ENCODE measurements around the gene PRICKLE1.

DNA sequence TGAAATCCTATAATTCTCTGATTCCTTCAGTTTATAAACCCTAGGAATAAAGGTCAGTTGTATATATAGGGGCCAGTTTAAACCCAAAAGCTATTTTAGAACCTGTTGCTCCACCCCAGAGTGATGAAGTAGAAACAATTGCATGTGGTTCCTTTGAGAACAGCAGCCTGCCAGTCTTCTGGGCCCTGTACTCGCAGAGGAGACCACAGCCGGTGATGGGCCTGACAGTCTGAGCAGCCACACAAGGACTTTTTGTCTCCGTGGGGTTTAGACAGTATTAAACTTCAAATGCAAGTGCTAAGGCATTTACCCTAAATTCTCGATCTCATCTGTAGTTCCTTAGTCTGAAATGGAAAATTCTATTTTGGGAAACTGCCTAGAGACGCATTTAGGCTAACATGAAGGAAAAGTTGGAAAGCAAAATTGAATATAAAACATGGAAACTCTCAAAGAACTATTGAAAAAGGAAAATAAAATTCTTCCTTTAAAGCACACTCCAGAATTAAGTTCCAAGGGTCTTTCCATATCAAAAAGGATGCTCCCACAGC, 80.6 kb downstream of the PRICKLE1 start:
- TF ChIP-seq POLR2AphosphoS5 (IDR thresholded peaks at IDR 0.05; ENCODE audit: low read length) (no peak), SUZ12 (IDR thresholded peaks at IDR 0.05; ENCODE audit: unreplicated experiment) (no peak), KDM1A (IDR thresholded peaks at IDR 0.05; ENCODE audit: borderline replicate concordance) (no peak), CTCF (IDR thresholded peaks at IDR 0.05 in 2 of 3, conservative IDR thresholded peaks at IDR 0.05 in 1 of 3; ENCODE audit: control insufficient read depth in 2 of 3, extremely low read depth in 1 of 3, insufficient read depth in 1 of 3, low read depth in 3 of 3, low read length in 3 of 3) (no peak), BHLHE40 (IDR thresholded peaks at IDR 0.05; ENCODE audit: borderline replicate concordance in 1 of 2, low read depth in 2 of 2, low read length in 1 of 2) (no peak), RFX5 (IDR thresholded peaks at IDR 0.05; ENCODE audit: low read depth, low read length) (no peak), FOXM1 (IDR thresholded peaks at IDR 0.05; ENCODE audit: low read depth, low read length) (no peak), CHD1 (IDR thresholded peaks at IDR 0.05; ENCODE audit: low read depth, low read length) (no peak), RAD51 (IDR thresholded peaks at IDR 0.05) (no peak), EZH2 (IDR thresholded peaks at IDR 0.05; ENCODE audit: borderline replicate concordance, control insufficient read depth, low read depth, low read length) (no peak), ZNF384 (IDR thresholded peaks at IDR 0.05; ENCODE audit: borderline replicate concordance, low read depth, low read length) (no peak), FOS (IDR thresholded peaks at IDR 0.05; ENCODE audit: borderline replicate concordance, extremely low read depth, insufficient read length) (no peak), CREB1 (IDR thresholded peaks at IDR 0.05; ENCODE audit: low read depth) (no peak)

Data from GM12878 (cell line).